Duodenal mucosa (tissue), 2 donors: ENCODE results near the gene USP10.

ENCODE experiments used
- H3K27ac ChIP-seq: one replicate; pipeline ENCODE4 v1.7.0; 2013; ENCODE audit warnings: low read depth, low read length
- H3K27me3 ChIP-seq, 2 donors: one replicate each; pipeline ENCODE4 v1.7.0; 2013; ENCODE audit warnings: low read length in 2 of 2, control low read depth in 1 of 2; ENCODE audit not compliant: insufficient read depth in 2 of 2, control insufficient read depth in 1 of 2
- H3K36me3 ChIP-seq, 2 donors: one replicate each; pipeline ENCODE4 v1.7.0; 2013; ENCODE audit warnings: low read length in 2 of 2, control low read depth in 1 of 2; ENCODE audit not compliant: insufficient read depth in 2 of 2, control insufficient read depth in 1 of 2
- H3K4me1 ChIP-seq, 2 donors: one replicate each; pipeline ENCODE4 v1.7.0; 2013; ENCODE audit warnings: low read length in 2 of 2, control low read depth in 1 of 2; ENCODE audit not compliant: insufficient read depth in 2 of 2, control insufficient read depth in 1 of 2
- H3K4me3 ChIP-seq, 2 donors: one replicate each; pipeline ENCODE4 v1.7.0; 2013; ENCODE audit warnings: low read length in 2 of 2, low read depth in 1 of 2
- H3K9ac ChIP-seq, 2 donors: one replicate each; pipeline ENCODE4 v1.7.0; 2013; ENCODE audit warnings: low read length in 2 of 2, low read depth in 1 of 2
- H3K9me3 ChIP-seq, 2 donors: one replicate each; pipeline ENCODE4 v1.7.0; 2013; ENCODE audit warnings: low read length in 2 of 2, control low read depth in 1 of 2; ENCODE audit not compliant: control insufficient read depth in 1 of 2

USP10 gene

DNA sequence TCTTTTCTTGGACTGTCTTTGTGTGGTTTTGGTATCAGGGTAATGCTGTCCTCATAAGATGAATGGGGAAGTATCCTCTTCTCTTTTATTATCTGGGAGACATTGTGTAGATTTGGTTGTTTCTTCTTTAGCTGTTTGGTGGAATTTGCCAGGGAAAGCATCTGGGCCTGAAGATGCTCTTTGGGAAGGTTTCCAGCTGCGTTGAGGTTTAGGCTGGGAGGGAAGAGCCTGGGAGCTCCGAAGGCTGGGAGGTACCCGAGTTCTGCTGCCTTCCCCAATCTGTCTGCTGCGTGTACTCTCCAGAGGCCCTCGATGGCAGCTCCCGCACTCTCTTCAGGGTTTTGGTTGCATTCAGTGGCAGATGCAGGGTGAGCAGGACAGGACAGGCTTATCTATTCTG, 94.4 kb downstream of the USP10 start:
- Histone ChIP-seq H3K27me3 (no peaks in the 10 kb centered on the region), H3K36me3 (no peaks in the 10 kb centered on the region), H3K4me3 (no peak overlapping the region), H3K4me1 (peaks cover 12 to 20% of the 10 kb centered on the region in 2 donors), H3K9ac (no peak overlapping the region), H3K27ac (peak overlapping the region; percentile 67), H3K9me3 (no peaks in the 10 kb centered on the region)

- Histone ChIP-seq H3K9me3 (no peaks in the 10 kb centered on the region), H3K27ac (peak overlapping the region; percentile 67), H3K9ac (no peak overlapping the region), H3K4me1 (peaks cover 12 to 20% of the 10 kb centered on the region in 2 donors), H3K4me3 (no peak overlapping the region), H3K27me3 (no peaks in the 10 kb centered on the region), H3K36me3 (no peaks in the 10 kb centered on the region)
Measured at GRCh38 chr16:84794626-84795025, 94.8 kb downstream of the USP10 start.

DNA sequence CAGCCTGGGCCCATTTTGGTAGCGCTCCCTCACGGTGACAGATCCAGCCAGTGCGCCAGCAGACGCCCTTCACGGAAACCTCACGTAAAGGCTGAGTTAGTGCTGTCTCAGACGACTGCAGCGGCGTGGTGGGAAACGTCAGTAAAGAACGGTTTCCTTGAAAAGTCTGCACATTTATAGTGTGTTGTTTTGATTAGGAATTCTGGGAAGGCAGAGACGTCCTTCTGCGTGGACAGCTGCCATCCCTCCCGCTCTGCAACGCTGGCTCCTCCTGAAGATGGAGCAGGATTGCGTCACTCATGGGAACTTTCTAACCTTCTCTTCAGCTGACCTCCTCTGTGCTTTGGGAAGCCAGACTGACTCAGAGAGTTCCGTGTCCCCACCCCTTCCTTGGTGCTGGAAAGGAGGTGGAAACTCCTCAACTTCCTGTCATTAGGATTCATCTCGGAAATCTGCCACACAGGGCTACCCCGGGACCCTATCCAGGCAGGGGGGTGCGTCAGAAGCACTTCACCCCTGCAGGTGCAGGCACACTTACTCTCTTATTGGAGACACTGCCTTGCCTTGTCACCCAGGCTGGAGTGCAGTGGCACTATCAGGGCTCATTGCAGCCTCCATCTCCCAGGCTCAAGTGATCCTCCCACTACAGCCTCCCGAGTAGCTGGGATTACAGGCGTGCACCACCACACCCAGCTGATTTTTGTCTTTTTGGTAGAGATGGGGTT, 95.7 kb downstream of the USP10 start:
- no peak overlapping the region for H3K4me3 ChIP-seq
- H3K9ac ChIP-seq, result peak overlapping the region in 1 of 2 donors; percentile 17
- peak overlapping the region; percentile 20 for H3K27ac ChIP-seq

GRCh38 chr16:84800158-84800978, 100.6 kb downstream of the USP10 start:
- Histone ChIP-seq H3K9ac (no peak overlapping the region), H3K9me3 (no peaks in the 10 kb centered on the region), H3K4me1 (no peaks in the 10 kb centered on the region), H3K27me3 (no peaks in the 10 kb centered on the region), H3K27ac (no peak overlapping the region), H3K4me3 (no peak overlapping the region), H3K36me3 (no peaks in the 10 kb centered on the region)

More for the DNA sequence above, 95.7 kb downstream of the USP10 start:
- Histone ChIP-seq H3K4me1 (peaks cover 12 to 13% of the 10 kb centered on the region in 2 donors), H3K9me3 (no peaks in the 10 kb centered on the region), H3K27me3 (no peaks in the 10 kb centered on the region), H3K36me3 (no peaks in the 10 kb centered on the region)

DNA sequence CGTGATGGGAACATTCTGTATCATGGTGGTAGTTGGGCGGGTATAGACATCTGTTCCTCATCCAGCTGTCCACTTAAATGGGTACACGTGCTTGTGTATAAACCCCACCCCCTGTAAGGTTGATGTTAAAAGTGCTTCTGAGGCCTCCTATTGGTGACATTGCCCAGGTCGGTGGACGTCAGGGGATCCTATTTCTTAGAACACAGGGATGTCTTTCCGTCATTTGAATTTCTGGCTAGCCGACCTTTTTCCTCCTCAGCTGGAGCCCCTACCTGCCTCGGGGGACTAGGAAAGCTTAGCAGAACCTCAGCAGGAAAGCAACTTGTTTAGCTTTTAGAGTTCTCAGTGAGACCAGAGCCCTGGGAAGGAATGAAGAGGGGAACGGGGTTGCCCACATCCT, 103.3 kb downstream of the USP10 start:
- H3K4me1 ChIP-seq, result peaks cover 0 to 8% of the 10 kb centered on the region in 2 donors

DNA sequence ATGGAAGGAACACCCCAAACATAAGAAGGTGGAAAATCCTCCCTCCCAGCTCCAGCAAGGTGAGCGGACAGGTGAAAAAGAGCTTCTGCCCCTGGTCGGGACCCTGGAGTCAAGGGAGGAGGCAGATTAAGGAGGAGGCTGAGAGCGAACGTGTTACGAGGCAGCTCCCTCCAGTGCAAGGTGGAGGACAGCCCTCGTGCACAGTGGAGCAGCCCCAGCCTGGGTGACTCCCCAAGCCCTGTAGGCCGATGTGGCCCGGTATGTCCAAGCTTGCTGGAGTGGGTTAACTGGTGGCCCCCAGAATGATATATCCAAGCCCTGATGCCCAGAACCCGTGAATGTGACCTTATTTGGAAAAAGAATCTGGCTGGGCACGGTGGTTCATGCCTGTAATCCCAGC, 104.5 kb downstream of the USP10 start:
- Histone ChIP-seq H3K9me3 (no peaks in the 10 kb centered on the region), H3K27ac (no peak overlapping the region), H3K9ac (no peak overlapping the region), H3K4me1 (peaks cover 0 to 8% of the 10 kb centered on the region in 2 donors), H3K27me3 (no peaks in the 10 kb centered on the region), H3K4me3 (no peak overlapping the region), H3K36me3 (no peaks in the 10 kb centered on the region)

More for the DNA sequence above, 103.3 kb downstream of the USP10 start:
- Histone ChIP-seq H3K9ac (no peak overlapping the region), H3K4me3 (no peak overlapping the region), H3K27me3 (no peaks in the 10 kb centered on the region), H3K36me3 (no peaks in the 10 kb centered on the region), H3K9me3 (no peaks in the 10 kb centered on the region), H3K27ac (no peak overlapping the region)

DNA sequence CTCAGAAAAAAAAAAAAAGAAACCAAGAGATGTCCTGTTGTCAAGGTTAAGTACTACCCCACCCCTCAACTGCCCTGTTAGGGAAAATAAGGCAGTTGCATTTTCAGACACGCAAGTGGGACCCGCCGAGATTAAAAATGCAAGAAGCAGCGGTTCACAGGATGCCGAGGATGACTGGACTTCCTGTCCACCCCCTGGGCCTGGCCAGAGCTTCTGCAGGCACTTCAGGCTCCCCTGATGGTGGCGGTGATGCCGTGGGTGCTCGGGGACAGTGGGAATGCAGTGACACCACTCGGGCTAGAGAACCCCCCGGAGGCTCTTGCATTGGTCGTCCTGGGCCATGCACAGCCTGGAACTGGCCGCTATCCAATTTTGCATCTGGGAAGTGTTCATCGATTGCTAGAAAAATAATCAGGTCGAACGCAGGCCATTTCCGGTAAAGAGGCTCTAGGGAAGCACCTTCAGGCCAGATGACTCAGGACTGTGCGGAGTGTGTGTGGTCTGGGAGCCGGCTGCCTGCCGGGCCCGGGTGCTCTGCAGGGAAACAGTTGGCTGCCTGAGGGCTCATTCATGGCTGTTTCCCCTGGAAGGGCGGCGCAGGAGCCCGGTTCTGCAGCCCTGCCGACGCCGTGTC, 106.6 kb downstream of the USP10 start:
- Histone ChIP-seq H3K4me3 (no peak overlapping the region), H3K27me3 (no peaks in the 10 kb centered on the region), H3K36me3 (no peaks in the 10 kb centered on the region), H3K4me1 (peaks cover 0 to 8% of the 10 kb centered on the region in 2 donors), H3K9ac (no peak overlapping the region), H3K27ac (no peak overlapping the region), H3K9me3 (no peaks in the 10 kb centered on the region)

GRCh38 chr16:84806890-84807258, 107.1 kb downstream of the USP10 start:
- Histone ChIP-seq H3K9me3 (no peaks in the 10 kb centered on the region), H3K27ac (no peak overlapping the region), H3K4me1 (peaks cover 0 to 8% of the 10 kb centered on the region in 2 donors), H3K27me3 (no peaks in the 10 kb centered on the region), H3K36me3 (no peaks in the 10 kb centered on the region), H3K4me3 (no peak overlapping the region), H3K9ac (no peak overlapping the region)

GRCh38 chr16:84807776-84808175, 108.0 kb downstream of the USP10 start:
- H3K9ac ChIP-seq, result no peak overlapping the region
- no peaks in the 10 kb centered on the region for H3K27me3 ChIP-seq
- H3K4me1 ChIP-seq, result peaks cover 2 to 8% of the 10 kb centered on the region in 2 donors
- H3K9me3 ChIP-seq, result no peaks in the 10 kb centered on the region
- no peaks in the 10 kb centered on the region for H3K36me3 ChIP-seq
- no peak overlapping the region for H3K27ac ChIP-seq
- H3K4me3 ChIP-seq, result no peak overlapping the region

DNA sequence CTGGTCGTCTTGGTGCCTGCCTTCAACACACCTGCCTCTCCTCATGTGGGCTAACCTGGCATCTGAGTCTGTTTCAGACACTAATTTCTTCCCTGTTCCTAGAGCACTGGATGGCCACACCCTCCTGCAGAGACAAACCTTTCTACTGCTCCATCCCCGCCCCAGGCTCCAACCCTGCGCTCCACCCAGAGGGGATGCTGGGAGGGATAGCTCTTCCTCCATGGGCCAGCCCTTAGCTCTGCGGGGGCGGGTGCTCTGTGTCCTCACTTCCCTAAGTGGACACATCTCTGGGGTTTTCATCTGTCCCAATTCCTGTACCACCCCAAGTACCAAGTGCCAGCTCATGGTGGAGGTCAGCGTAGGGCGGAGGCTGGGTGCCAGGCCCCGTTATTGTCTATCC, 109.0 kb downstream of the USP10 start:
- H3K27ac ChIP-seq, result no peak overlapping the region
- H3K36me3 ChIP-seq, result no peaks in the 10 kb centered on the region
- no peaks in the 10 kb centered on the region for H3K27me3 ChIP-seq
- H3K9ac ChIP-seq, result no peak overlapping the region
- H3K9me3 ChIP-seq, result no peaks in the 10 kb centered on the region
- H3K4me1 ChIP-seq, result peaks cover 3 to 8% of the 10 kb centered on the region in 2 donors
- H3K4me3 ChIP-seq, result no peak overlapping the region
